DND-41 (cell line): Measurements from ENCODE around the gene IER2.

ENCODE experiments used
- CTCF ChIP-seq: IDR thresholded peaks from 2 replicates; pipeline ENCODE4 v1.5.1; 2012; ENCODE audit warnings: borderline replicate concordance, low read length, moderate library complexity, mild to moderate bottlenecking; ENCODE audit not compliant: poor library complexity, severe bottlenecking; ENCODE audit errors: extremely low read depth
- EZH2 ChIP-seq: IDR thresholded peaks from 3 replicates; pipeline ENCODE4 v1.6.1; 2012; ENCODE audit warnings: borderline replicate concordance, low read depth, mild to moderate bottlenecking, moderate library complexity, low read length, inconsistent platforms; ENCODE audit not compliant: severe bottlenecking

- TF ChIP-seq CTCF, result no peak
- no peak for TF ChIP-seq EZH2
Observed at GRCh38 chr19:13115936-13116281, 34.3 kb upstream of the IER2 start.
